Stimulated activated CD4-positive, alpha-beta T cell treated with anti-CD3 and anti-CD28 coated beads, TNF-alpha, amount 100 ng/mL, for 1 hour (primary cell): ENCODE data around the gene RNF220.

Source experiments
- DNase-seq, 3 donors: peaks; one replicate each; pipeline ENCODE4 v3.0.0-alpha.2; 2020; ENCODE audit warnings: low read depth in 3 of 3, low spot score in 1 of 3

The RNF220 gene

DNA sequence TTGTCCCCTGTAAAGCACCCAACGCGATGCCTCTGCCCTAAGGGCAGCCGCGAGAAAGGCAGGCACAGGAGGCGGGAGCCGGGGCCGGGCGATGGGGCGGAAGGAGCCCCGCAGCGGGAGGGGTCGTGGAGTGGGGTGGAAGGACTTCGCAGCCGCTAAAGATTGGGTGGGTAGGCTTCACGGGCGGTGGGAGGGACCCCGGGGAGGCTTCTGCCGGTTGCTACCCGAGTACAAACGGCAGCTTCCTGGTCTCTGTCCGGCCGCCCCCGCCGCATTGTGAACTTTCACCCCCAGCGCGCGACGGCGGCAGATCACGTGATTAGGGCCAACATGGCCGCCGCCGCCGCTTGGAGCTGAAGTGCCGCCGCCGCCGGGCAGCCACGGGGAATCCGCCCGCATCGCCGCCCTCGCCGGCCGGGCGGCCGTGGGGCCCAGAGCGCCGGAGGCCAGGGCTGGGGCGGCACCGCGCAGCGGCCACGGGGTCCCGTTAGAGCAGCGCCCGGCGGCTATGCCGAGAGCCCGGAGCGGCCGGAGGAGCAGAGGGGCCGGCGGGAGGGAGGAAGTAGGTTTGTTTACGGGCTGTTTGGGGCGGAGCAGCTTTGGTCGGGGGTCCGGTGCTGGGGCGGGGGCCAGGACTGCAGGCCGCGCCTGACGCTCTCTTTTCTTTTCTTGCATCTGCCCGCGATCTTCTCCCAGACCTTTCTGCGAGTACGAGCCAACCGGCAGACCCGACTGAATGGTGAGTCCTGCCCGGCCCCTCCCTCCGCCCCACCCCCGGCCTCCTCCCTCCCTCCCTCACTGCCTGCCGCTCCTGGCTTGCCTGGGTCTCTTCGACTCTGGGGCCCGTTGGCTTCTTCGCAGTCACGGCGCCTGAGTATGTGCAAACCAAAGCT, 226.8 kb downstream of the RNF220 start:
- peak; percentile 66 to 85 (median 71) for DNase-seq

DNA sequence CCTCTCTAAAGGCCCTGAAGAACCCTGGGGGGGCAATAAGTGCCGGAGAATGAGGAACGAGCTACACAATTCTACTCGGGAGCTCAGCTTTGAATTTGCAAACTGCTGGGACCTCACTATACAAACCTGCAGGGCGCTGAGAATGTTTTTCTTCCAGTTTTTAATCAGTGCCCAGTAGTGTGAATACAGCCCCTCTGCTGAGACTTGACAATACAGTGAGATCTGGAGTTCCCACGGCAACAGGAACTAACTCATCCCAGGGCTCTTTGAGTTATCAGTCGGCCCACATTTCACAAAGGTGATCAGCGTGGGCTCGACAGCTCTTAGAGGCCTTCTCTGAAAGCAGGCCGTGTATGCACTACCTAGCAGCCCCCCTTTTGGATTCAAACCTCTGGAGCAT, 227.5 kb downstream of the RNF220 start:
- DNase-seq, result no peak

DNA sequence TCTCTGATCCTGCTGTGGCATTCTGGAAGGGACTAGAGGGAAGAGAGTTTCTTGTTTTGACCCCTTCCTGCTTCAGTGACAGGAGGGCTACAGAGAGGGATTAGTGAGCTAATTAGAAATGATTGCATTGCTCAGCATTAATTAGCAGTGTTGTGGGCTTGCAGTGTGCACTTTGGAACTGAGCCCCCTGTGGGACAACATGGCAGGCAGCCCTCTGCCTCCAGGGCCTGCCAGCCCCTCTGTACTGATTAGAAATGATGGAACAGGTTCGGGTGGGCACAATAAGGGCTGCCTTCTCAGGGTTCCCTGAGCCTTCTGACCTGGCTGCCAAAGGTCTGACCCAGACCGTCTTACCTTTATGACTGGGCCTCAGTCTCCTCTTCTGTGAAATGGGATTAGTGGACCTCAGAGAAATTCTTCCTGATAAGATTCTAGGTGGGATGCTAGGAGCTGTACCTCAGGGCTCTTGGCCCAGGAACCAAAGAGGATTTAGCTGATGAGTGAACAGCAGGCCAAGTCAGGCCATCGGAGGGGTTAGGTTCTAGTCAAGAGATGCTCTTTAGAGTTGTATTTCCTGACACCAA, 229.6 kb downstream of the RNF220 start:
- no peak for DNase-seq

DNA sequence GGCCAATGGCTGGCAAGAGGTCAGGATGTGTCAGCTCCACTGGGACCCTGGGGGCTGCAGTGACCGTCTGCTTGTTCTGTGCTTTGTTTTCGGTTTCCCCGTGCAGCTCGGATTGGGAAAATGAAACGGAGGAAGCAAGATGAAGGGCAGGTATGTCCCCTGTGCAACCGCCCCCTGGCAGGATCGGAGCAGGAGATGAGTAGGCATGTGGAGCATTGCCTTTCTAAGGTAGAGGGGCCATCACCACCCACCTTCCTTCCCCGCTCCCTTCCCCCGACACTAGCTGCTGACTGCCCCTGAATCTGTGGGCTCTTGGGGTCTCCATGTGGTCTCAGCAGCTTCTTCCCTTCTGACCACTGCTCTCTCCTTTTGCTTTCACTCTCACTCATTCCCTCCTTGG, 230.4 kb downstream of the RNF220 start:
- no peak for DNase-seq

DNA sequence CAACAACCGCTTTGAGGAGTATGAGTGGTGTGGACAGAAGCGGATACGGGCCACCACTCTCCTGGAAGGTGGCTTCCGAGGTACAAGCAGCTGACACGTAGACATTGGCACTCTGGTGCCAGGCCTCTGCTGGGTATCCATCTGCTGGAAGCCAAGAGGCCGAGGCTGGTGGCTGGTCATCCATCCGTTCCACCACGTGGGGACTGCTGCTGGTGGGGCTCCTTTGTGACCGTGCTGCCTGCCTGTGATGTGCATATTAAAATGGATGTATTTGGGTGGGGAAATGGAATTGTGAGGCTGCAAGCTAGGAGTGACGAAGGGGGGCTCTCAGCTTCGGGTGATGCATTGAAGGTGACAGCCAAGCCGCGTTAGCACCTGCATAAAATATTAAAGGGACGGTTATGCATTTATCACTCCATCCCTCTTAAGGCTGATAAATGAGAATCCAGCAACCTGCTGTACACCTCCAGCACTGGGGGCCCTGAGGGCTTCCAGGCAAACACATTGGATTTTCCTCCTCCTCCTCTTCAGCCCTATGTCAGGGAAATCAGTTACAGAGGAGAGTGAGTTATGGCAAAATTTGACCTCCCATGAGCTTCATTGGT, 231.1 kb downstream of the RNF220 start:
- DNase-seq, result no peak

DNA sequence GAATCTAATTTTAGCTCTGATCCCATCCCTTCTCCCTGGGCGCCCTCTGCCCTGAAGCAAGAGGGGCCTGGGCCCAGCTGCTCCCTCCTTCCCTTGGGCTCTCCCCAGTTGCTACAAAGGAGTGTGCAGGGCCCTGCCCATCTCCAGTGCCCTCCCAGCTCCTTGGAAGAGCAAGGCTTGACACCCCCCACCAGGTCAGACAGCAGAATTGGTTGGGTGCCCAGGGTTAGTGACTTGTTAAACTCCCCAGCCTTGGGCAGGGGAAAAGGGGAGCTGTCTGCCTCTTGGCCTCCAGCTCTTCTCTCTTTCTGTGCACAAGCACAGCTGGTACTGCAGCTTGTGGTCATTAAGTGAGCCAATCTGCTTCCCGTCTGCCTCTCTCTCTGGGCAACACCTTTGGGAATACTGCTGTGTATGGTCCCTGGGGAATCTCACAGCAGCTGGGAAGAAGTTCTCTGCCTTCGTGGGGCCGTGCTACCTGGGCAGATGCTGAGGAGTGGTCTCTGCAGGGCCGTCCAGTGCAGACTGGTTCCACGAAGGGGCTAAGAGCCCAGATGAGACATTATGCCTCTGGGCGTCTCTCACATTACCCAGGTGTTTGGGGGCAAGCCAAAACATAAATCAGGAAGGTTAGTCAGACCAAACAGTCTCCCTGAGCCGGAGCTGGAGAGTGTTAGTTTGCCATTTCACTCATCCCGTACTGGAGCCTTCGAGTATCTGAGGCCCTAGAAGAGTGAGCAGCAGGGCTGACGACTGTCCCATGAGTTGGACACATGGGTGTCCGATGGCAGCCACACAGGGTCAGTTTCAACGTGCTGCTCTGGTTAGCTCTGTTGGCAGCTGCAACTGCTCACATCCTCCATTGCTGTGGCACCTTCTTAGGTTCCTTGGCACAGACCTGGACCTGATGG, 231.9 kb downstream of the RNF220 start:
- no peak for DNase-seq

DNA sequence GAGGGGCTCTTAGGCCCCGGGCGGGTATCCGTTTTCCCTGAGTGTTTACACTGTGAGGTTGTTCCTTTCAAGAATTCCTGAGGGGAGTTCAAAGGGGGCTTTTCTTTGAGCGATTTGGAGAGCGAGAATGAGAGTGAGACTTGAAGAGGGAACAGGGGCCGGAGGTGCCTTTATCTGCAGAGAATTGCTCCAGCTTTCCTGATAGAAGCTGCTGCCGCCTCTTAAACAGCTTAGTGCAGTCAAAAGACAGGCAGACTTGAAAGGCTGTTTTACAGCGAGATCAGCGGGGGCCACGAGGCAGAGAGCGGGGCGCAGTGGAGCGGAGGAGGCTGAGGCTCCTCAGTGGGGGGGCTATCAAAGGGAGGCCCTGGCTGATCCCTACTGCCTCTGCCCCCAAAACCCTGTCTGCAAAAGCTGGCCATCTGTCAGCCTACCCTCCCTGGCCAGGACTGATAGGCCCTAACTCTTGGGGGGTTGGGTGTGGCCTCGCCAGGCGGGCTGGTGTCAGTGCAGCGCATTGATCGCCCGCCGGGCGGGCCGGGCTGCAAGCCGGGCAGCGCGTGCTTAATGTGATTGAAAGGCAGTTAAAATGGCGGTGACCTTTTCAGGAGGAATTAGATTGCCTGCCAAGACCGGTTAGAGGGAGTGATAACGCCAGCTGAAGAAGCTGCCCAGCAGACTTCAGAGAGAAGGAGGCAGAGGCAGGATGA, 232.8 kb downstream of the RNF220 start:
- DNase-seq, result no peak

DNA sequence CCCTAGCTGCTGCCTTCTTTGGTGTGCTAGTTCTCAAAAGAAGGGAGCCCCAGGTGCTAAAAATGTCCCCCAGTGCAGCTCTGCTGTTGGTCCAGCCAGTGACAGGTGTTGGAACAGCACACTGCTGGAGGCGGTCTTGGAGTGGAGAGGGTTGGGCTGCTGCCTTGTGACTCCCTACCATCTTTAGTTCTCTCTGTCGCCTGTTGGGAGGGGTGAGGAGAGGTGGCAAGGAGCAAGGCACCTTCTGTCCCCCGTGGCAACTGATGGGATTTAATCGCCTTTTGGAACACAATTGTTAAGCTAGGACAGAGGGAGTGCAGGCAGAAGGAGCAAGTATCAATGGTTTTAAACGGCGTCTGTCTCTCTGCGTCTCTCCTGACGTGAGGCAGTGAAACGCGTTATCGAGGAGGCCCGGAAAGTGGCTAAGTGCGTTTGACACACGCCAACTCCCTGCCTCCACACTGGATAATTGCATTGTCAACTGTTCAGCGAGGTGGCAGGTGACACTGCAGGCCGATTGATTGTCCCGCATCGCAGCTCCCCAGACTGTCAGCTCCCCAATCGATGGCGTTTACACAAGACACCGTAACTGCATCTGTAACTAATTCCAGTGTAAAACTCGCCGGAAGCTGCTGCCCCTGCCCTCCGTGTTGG, 235.3 kb downstream of the RNF220 start:
- DNase-seq, result no peak

DNA sequence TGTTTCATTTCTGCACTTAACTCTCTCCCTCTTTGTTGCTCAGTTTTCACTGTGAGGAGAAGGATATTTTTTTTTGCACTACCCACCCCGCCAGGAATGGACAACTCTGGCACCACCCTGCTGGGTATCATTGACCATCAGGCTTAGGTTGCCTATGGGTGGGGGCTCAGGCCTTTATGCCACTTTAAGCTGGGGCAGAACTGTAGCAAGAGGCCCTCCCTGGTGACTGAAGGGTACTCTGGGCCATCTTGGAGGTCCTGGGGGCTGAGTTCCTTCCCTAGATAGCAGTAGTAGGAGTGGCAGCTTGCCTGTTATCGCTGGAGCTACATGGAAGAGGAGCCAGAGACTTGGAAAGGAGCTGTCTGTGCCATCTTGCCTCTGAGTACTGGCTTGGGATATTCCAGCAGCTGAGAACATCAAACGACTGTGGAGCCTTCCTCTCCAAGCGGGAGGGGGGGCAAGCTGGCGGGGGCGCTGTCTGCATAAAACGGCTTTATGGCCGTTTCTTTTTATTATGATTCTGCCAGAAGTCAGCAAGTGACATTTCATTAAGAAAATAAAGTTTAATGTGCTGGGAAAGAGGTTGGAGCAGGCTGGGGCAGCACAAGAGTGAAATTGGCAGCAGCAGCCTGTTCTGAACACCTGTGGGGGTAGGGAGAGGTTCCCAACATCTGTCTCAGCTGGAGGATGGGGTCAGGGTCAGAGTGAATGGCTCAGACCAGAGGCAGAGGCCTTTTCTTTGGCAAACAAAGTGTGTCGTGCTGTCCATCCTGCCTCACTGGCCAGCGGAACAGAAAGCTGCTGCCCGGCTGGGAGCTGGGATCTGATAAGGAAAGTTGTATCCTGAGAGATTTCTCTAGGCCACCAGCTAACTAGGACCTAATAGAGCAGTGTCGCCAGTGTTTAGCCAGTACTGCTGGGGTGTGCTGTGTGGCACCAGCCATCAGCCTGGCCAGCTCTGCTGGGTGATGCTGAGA, 236.4 kb downstream of the RNF220 start:
- no peak for DNase-seq

DNA sequence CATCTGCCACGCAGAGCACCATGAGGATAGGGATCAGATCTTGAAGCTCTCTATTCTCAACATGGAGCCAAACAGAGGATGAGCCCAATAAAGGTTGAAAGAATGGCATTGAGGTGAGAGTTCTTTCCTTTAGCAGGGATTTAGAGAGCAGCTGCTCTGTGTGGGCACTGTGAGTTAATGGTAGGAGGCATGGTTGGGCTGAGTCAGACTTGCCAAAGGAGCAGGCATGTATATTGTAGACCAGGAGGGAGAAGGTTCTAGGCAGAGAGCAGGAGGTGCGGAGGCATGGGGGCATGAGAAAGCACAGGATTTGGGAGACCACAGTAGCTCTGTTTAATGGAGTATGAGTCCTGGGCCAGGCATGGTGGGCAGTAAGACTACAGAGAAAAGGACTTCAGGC, 237.2 kb downstream of the RNF220 start:
- no peak for DNase-seq

DNA sequence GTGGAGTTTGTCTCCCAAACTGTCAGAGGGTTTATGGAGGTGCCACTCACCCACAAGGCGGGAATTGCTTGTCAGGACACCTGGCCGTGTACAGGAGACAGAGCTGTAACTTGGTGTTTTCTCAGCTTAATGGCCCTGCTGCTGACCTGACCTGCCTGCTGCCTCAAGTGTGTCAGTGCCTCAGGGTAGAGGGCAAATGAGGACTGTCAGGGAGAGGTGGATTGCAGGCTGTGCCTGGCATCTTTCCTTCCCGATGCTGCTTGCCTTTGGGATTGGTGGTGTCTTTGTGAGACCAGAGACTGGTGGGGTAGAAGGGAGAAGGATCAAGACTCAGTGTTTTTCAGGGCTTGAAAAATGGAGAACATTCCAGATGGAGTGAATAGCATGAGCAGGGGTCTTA, 237.9 kb downstream of the RNF220 start:
- no peak for DNase-seq

DNA sequence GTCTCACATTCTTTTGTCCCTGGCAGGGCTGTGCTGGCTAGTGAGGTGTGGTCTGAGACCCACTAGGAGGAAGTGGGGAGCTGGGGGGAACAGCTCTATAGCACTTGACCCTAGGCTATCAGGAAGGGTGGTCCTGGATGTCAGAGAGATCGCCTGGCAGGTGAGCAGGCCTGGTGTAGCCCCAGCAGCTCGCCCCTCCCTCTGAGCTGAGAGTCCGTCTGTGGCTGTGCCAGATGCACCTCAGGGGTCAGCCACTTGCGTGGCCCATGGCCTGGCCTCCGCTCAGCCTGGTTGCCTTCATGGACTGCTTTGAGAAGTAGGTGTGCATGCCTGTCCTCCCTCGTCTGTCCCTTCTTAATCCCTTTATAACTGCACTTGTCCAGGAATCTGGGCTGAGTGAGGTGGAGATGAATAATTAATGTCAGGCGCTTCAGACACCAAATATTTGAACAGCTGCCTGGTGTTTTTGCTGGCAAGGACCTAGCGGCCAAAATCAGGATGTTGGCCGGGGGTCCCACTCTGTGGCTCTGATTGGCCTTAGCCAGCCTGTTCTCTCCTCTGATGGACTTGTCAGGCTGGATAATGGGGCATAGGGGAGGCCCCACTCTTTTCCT, 238.8 kb downstream of the RNF220 start:
- DNase-seq, result no peak

DNA sequence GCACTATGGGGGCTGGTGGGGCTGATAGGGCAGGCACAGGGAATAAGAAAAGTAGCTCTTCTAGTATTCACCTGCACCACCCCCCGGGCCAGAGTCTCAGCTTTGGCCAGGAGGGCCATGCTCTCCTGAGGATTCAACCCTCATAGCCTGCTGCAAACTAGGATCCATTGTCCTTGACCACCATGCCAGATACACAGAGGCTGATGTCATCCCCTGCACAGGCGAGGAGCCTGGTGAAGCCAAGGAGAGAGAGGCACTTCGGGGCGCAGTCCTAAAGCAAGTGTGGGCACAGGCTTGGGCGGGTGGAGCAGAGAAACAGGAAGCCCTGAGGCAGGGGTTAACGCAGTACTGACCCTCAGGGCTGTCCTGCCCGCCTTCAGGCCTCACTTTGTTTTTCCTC, 239.8 kb downstream of the RNF220 start:
- no peak for DNase-seq

DNA sequence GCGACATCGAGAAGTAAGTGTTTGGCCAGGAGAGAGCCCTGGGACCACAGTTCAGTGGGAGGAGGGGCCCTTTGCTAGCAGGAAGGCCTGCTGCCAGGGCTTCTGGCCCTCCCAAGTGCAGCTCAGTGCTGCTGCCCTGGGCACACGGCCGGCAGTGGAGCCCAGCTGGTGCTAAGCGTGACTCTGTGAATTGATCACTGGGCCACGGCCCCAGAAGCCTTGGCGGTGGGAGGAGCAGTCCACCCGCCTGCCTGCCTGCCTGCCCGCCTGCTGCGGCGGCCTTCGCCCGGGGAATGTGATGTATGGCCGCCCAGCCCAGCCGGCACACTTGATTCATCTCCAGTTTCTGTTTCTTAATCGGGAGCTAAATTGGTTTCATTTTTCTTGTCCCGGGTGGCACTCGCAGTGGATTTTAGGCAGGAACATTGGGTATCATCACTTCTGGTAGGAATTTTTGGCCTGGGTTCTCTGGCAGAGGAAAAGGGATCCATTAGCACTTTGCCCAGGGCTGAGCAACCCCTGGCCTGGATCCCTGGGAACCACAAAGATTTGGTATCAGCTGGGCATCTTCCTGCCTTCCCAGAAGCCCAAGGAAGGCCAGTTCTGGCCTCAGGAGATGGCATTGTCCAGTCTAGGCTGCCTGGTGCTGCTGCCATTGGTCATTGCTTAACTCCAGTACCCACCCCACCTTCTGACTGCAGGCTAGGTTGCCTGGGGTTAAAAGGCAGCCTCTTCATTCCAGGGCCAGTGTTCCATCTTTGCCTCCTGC, 240.6 kb downstream of the RNF220 start:
- DNase-seq, result no peak

DNA sequence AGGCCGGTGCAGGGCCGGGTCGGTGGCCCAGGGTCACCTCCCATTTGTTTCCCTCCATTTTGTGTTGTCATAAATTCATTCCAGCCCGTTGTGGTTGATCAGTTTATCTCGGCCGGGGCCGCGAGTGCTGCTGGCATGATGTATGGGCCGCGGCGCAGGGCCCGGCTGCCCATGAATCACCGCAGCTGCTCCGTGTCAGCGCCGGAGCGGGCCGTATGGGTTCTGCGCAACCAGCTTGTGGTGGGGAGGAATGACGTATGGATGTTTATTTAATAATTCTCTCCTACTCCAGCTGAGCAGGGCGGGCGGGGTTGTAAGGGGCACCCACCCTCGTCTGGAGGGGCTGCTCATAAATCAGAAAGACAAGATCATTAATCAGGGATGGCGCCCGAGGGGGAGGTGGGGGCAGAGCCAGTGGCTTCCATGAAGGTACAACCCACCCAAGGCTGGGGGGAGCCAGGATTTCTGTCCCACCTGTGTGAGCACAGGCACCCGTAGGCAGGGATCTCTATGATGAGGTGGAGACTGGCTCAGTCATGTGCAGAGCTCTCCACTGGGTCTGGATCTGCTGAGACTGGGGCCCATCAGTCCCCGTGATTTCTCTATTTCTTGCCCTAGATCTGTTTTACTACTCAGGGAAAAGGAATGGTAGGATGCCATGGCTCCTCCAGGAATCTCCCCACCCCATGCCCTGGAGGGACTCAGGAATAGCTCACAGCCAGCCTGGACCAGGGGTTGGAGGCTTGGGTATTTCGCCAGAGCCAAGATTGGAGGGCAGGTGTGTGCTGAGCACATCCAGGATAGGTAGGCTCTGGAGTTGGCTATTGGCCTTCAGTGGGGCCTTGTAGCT, 241.4 kb downstream of the RNF220 start:
- DNase-seq, result no peak

DNA sequence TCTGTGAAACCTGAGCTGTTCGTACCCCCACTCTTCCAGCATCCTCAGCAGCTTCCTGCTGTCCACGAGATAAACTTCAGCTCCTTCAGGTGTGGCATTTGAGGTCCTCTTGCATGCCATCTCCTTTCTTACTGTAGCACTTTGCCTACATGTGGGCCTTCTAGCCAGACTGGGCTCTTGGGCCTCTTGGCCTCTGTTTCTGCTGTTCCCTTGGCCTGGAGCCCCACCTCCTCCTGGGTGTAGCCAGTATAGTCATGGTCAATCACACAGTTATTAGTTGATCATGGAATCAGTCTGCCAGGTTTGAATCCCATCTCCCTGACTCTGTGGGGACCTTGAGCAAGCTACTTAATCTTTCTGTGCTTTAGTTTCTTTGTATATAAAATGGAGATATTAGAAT, 242.8 kb downstream of the RNF220 start:
- no peak for DNase-seq
